OCI-LY1 (cell line): ENCODE measurements around the gene DPP4.

Experiments
- CTCF ChIP-seq: fragments of 200-600 bp; sonication (generic), shearing (Covaris generic); IDR thresholded peaks from 2 replicates; pipeline ENCODE4 v1.5.1; 2017; ENCODE audit warnings: mild to moderate bottlenecking, antibody characterized with exemption, low read length, moderate library complexity, mixed read lengths
- EZH2 ChIP-seq: fragments of 200-600 bp; sonication (generic), shearing (Covaris generic); IDR thresholded peaks from 2 replicates; pipeline ENCODE4 v1.8.0; 2017; ENCODE audit warnings: borderline replicate concordance, mixed run types, mild to moderate bottlenecking, antibody characterized with exemption, low read length, moderate library complexity, mixed read lengths

- TF ChIP-seq CTCF (no peak), EZH2 (no peak)
Measured at GRCh38 chr2:162041485-162041884, 32.5 kb downstream of the DPP4 start.
